GM13976 (cell line): Measurements from ENCODE around the gene TAOK3.

Experiments
- DNase-seq: peaks from one replicate; pipeline ENCODE4 v3.0.0; 2012; ENCODE audit warnings: low spot score
- CTCF ChIP-seq: IDR thresholded peaks from 2 replicates; pipeline ENCODE4 v1.5.1; 2012; ENCODE audit warnings: borderline replicate concordance, mild to moderate bottlenecking; ENCODE audit not compliant: insufficient read depth; ENCODE audit errors: extremely low read depth, missing control alignments, control extremely low read depth
- in situ Hi-C: fragments of 300-500 bp; cut with MboI; formaldehyde crosslinking; loops from one replicate; pipeline ENCODE4 v1.12.0; 2022; ENCODE audit warnings: low sequenced_read_pairs, mixed read lengths, inconsistent platforms; ENCODE audit not compliant: unreplicated experiment

TAOK3 gene

DNA sequence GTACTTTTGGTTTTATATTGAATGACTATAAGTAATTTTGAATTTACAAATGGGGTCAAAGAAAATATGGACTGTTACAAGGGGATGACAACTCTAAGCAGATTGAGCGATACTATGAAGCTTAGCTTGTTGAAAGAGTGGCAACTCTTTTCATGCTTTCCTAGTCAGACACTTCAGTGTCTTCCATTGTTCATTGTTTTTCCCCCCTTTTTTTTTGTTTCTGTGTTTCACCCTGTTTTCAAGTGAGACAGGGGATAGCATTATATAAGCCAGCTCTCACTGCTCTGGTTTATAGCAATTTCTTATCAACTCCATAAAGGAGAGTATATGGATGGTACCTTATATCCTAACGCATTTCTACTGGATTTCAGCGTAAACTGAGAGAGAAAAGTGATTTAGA lies 212.2 kb downstream of the TAOK3 start:
- DNase-seq, result no peak
- in situ Hi-C loops, result no loop called here
- no peak for TF ChIP-seq CTCF

GRCh38 chr12:118151755-118152154 lies 221.0 kb downstream of the TAOK3 start:
- no peak for TF ChIP-seq CTCF
- in situ Hi-C loops, result no loop called here
- no peak for DNase-seq

GRCh38 chr12:118150625-118151024 lies 222.1 kb downstream of the TAOK3 start:
- in situ Hi-C loops, result no loop called here
- TF ChIP-seq CTCF, result no peak
- no peak for DNase-seq

GRCh38 chr12:118148287-118148686 lies 224.4 kb downstream of the TAOK3 start:
- in situ Hi-C loops, result no loop called here
- DNase-seq, result no peak
- no peak for TF ChIP-seq CTCF

GRCh38 chr12:118145798-118146156 lies 226.9 kb downstream of the TAOK3 start:
- no peak for TF ChIP-seq CTCF

GRCh38 chr12:118145113-118145797 lies 227.5 kb downstream of the TAOK3 start:
- TF ChIP-seq CTCF, result no peak
- peak; percentile 50 for DNase-seq
- in situ Hi-C loops, result no loop called here

More at GRCh38 chr12:118145798-118146156, 226.9 kb downstream of the TAOK3 start:
- DNase-seq, result no peak
- in situ Hi-C loops, result no loop called here
